ENCODE data around the gene ATP1A4.

GRCh38 chr1:160228431-160228830 lies 77.0 kb downstream of the ATP1A4 start:
- no peak for TF ChIP-seq CTCF (IDR thresholded peaks at IDR 0.05)
- no peak for TF ChIP-seq POLR2A (IDR thresholded peaks at IDR 0.05)

Data from sigmoid colon (tissue), 3 donors.